BLaER1 (cell line): ENCODE measurements around the gene CNFN.

Experiments used
- H3K27ac ChIP-seq: shearing (Covaris generic); formaldehyde crosslinking; 2 replicates; pipeline ENCODE4 v1.8.1; 2022
- H3K27me3 ChIP-seq: shearing (Covaris generic); formaldehyde crosslinking; 2 replicates; pipeline ENCODE4 v1.8.1; 2022
- H3K36me3 ChIP-seq: shearing (Covaris generic); formaldehyde crosslinking; 2 replicates; pipeline ENCODE4 v1.8.1; 2022
- H3K4me1 ChIP-seq: shearing (Covaris generic); formaldehyde crosslinking; 2 replicates; pipeline ENCODE4 v1.8.1; 2022
- H3K4me2 ChIP-seq: shearing (Covaris generic); formaldehyde crosslinking; 2 replicates; pipeline ENCODE4 v1.8.1; 2022
- H3K4me3 ChIP-seq: shearing (Covaris generic); formaldehyde crosslinking; 2 replicates; pipeline ENCODE4 v1.8.1; 2022
- H3K9ac ChIP-seq: shearing (Covaris generic); formaldehyde crosslinking; 2 replicates; pipeline ENCODE4 v1.8.1; 2022
- H3K9me3 ChIP-seq: shearing (Covaris generic); formaldehyde crosslinking; 2 replicates; pipeline ENCODE4 v1.8.1; 2022
- H4K20me1 ChIP-seq: shearing (Covaris generic); formaldehyde crosslinking; 2 replicates; pipeline ENCODE4 v1.8.1; 2022
- Cebpa-rat ChIP-seq: shearing (Covaris generic); IDR thresholded peaks from 2 replicates; pipeline ENCODE4 v1.8.1; 2022

CNFN gene

GRCh38 chr19:42400404-42400803, 10.3 kb upstream of the CNFN start:
- peaks cover 8% of the 10 kb centered on the region; the same call in 1 of the 2 replicates for H4K20me1 ChIP-seq
- H3K27ac ChIP-seq = 0 out of 2 replicates have a peak overlapping the region, but pooled peaks have one; percentile 4
- H3K4me2 ChIP-seq = peak overlapping the region; percentile 92
- TF ChIP-seq Cebpa-rat = no peak
- peaks cover 56% of the 10 kb centered on the region for H3K4me1 ChIP-seq
- no peaks in the 10 kb centered on the region for H3K27me3 ChIP-seq
- H3K36me3 ChIP-seq = peaks cover 21% of the 10 kb centered on the region
- H3K9me3 ChIP-seq = no peaks in the 10 kb centered on the region
- peak overlapping the region; percentile 78; the same call in 1 of the 2 replicates for H3K9ac ChIP-seq
- no peak overlapping the region for H3K4me3 ChIP-seq

DNA sequence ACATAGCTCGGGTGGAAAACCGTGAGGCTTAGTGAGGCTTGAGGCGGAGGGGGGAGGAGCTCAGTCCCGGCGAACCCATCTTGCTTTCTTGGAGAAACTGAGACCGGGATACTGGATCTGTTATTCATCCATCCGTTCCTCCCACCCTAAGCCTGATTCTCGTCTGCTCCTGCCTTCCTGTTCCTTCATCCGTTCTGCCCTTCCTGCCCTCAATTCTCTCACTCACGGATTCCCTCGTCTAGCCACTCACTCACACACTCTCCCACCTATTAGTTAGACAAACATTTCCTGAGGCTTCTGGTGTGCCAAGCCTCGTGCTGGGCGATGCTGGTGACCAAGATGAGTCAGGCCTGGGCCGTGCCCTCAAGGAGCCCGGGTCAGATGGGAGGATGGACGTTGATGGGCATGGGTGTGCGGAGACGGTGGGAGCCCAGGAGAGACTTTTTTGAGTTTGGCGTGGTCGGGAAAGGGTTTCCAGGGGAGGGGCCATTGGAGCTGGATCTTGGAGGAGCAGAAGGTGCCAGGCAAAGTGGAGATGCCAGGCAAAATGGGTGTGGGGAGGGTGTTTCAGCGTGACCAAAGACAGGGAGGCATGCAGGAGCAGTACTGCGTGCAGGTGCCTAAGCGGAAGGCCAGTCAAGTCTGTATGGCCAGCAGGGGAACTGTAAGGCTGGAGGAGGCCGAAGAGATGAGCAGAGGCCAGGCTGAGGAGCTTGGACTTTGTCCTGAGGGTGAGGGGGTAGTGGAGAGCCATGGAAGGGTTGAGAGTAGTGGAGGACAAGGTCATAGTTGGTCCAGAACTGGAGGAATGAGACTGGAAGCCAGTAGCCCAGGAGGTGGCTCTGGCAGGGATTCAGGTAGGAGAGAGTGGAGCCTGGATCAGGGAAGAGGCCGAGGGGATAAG, 7.4 kb upstream of the CNFN start:
- Histone ChIP-seq H3K4me1 (peaks cover 51% of the 10 kb centered on the region), H3K9me3 (no peaks in the 10 kb centered on the region), H4K20me1 (peaks cover 7% of the 10 kb centered on the region; the same call in 1 of the 2 replicates), H3K4me2 (peak overlapping the region; percentile 86), H3K4me3 (peak overlapping the region; percentile 84), H3K36me3 (no peaks in the 10 kb centered on the region), H3K27ac (peak overlapping the region; percentile 86), H3K9ac (peak overlapping the region; percentile 94), H3K27me3 (no peaks in the 10 kb centered on the region)
- TF ChIP-seq Cebpa-rat = no peak

DNA sequence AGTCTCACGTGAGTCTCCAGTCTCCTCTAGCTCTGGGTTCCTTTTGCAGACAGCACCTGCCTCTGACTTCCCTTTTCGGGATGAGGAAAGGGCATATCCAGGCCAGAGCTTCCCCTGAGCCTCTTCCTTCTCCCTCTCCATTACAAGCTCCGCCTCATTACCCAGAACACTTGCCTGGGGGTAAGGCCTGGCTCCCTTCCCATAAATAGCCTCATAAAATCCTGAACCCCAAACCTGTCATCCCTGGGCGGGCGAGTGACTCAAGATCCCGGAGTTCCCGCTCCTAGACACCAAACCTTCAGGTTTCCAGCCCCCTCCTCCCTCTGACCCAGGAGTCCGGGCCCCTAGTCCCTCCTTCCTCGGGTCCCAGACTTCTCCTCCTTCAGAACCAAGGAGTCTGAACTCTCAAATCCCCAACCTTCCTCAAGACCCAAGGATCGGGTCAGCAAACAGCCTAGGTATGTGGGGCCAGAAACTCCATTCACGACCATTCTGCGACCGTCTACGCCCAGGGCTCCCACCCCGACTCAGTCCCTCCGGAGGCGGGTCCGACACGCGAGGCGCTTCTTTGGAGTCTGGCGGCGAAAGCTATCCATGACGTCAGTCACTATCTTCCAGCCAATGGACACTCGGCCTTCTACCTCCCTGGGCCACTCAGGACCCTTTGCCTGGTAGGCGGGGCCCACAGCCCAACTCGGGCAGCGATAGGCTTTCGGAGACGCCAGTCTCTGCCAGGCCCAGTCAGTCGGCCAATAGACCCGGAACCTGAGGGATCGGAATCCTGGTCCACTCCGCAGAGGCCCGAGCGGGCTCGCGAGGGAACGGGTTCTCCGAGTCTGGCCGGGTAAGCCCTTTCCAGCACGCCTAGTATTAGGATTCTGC, 6.5 kb upstream of the CNFN start:
- Histone ChIP-seq H3K36me3 (no peaks in the 10 kb centered on the region), H3K27me3 (0 out of 2 replicates have a peak, but pooled peaks cover 5% of the 10 kb centered on the region), H4K20me1 (peaks cover 7% of the 10 kb centered on the region; the same call in 1 of the 2 replicates), H3K9ac (peak overlapping the region; percentile 94), H3K4me3 (peak overlapping the region; percentile 84), H3K4me2 (peak overlapping the region; percentile 86), H3K4me1 (peaks cover 46% of the 10 kb centered on the region), H3K9me3 (no peaks in the 10 kb centered on the region), H3K27ac (peak overlapping the region; percentile 86)
- no peak for TF ChIP-seq Cebpa-rat

- H3K9ac ChIP-seq = no peak overlapping the region
- no peak overlapping the region for H3K4me3 ChIP-seq
- peaks cover 19% of the 10 kb centered on the region for H3K27me3 ChIP-seq
- no peak for TF ChIP-seq Cebpa-rat
- H4K20me1 ChIP-seq = no peaks in the 10 kb centered on the region
- no peak overlapping the region for H3K27ac ChIP-seq
- peaks cover 32% of the 10 kb centered on the region for H3K4me1 ChIP-seq
- no peaks in the 10 kb centered on the region for H3K9me3 ChIP-seq
- no peaks in the 10 kb centered on the region for H3K36me3 ChIP-seq
- H3K4me2 ChIP-seq = no peak overlapping the region
Measured at GRCh38 chr19:42394751-42395150, 4.7 kb upstream of the CNFN start.

DNA sequence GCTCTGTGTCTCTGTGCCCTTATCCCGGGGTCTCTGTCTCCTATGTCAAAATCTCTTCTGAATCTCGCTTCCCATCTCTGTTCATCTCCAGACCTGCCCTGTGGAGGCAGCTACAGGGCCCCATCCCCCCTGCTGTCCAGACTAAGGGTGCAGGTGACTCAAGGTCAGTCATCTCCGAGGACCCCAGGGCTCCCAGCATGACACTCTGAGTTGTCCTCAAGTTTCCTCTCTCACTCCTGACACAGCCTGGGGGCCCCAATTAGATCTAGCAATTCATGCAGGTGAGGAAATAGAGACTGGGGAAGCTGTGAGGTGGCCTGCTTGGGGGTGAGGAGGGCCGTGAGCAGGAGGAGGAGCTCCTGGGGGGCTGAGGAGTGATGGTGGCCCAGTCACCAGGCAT, 2.1 kb upstream of the CNFN start:
- peaks cover 27% of the 10 kb centered on the region for H3K27me3 ChIP-seq
- TF ChIP-seq Cebpa-rat = no peak
- no peak overlapping the region for H3K4me2 ChIP-seq
- no peaks in the 10 kb centered on the region for H4K20me1 ChIP-seq
- H3K36me3 ChIP-seq = no peaks in the 10 kb centered on the region
- H3K9ac ChIP-seq = no peak overlapping the region
- peaks cover 16% of the 10 kb centered on the region for H3K4me1 ChIP-seq
- H3K9me3 ChIP-seq = no peaks in the 10 kb centered on the region
- H3K4me3 ChIP-seq = no peak overlapping the region
- no peak overlapping the region for H3K27ac ChIP-seq

GRCh38 chr19:42388851-42389489, 1.1 kb downstream of the CNFN start:
- Histone ChIP-seq H3K9me3 (no peaks in the 10 kb centered on the region), H3K4me2 (no peak overlapping the region)

GRCh38 chr19:42386974-42387707, 3.0 kb downstream of the CNFN start:
- Histone ChIP-seq H3K36me3 (no peaks in the 10 kb centered on the region), H3K4me1 (peaks cover 30% of the 10 kb centered on the region), H3K9ac (peak overlapping the region; percentile 71), H3K27ac (peak overlapping the region; percentile 65), H4K20me1 (no peaks in the 10 kb centered on the region), H3K4me3 (peak overlapping the region; percentile 68), H3K4me2 (peak overlapping the region; percentile 86), H3K9me3 (no peaks in the 10 kb centered on the region), H3K27me3 (peaks cover 26% of the 10 kb centered on the region)
- no peak for TF ChIP-seq Cebpa-rat

More at GRCh38 chr19:42388851-42389489, 1.1 kb downstream of the CNFN start:
- Histone ChIP-seq H3K27ac (no peak overlapping the region), H4K20me1 (no peaks in the 10 kb centered on the region), H3K27me3 (peaks cover 27% of the 10 kb centered on the region), H3K36me3 (no peaks in the 10 kb centered on the region), H3K4me1 (peaks cover 17% of the 10 kb centered on the region), H3K4me3 (no peak overlapping the region), H3K9ac (no peak overlapping the region)
- no peak for TF ChIP-seq Cebpa-rat

- H3K9ac ChIP-seq = no peak overlapping the region
- TF ChIP-seq Cebpa-rat = no peak
Measured at GRCh38 chr19:42380155-42380554, 9.9 kb downstream of the CNFN start.

More at GRCh38 chr19:42380155-42380554, 9.9 kb downstream of the CNFN start:
- Histone ChIP-seq H3K4me1 (peaks cover 15% of the 10 kb centered on the region), H3K9me3 (no peaks in the 10 kb centered on the region), H3K27ac (no peak overlapping the region), H4K20me1 (no peaks in the 10 kb centered on the region), H3K4me2 (no peak overlapping the region), H3K27me3 (no peaks in the 10 kb centered on the region), H3K4me3 (no peak overlapping the region), H3K36me3 (peaks cover 13% of the 10 kb centered on the region)
